Activated CD8-positive, alpha-beta T cell treated with anti-CD3 and anti-CD28 coated beads, Interleukin-2, amount 10 ng/mL, durations not matched to agents 7 days and 5 days (primary cell): ENCODE results near the gene QRFP. TPM values are rescaled to one million over a fixed set of nuclear protein-coding genes. Genes with fewer than 3 reads are reported as not detected.

Experiments used
- ATAC-seq: fragments of 150-1000 bp; cut with Tn5 transposase; one replicate; pipeline ENCODE4 v1.10.0; 2021; ENCODE audit warnings: moderate library complexity
- CTCF ChIA-PET: fragments of 350-600 bp; sonication (Branson Sonifier 250); formaldehyde crosslinking; loops from one replicate; lab custom pipeline; 2021; ENCODE audit warnings: antibody characterized with exemption; lab: Charles Lee
- POLR2A ChIA-PET: fragments of 350-600 bp; sonication (Branson Sonifier 250); formaldehyde crosslinking; loops from one replicate; lab custom pipeline; 2021; ENCODE audit warnings: antibody characterized with exemption; lab: Charles Lee
- DNase-seq: peaks from one replicate; pipeline ENCODE4 v3.0.0-alpha.2; 2020
- H3K27ac Mint-ChIP-seq: one replicate; pipeline ENCODE4 v1.8.0; 2021; ENCODE audit warnings: mild to moderate bottlenecking, mixed read lengths
- H3K27me3 Mint-ChIP-seq: one replicate; pipeline ENCODE4 v1.8.0; 2021; ENCODE audit warnings: low read depth, mixed read lengths
- H3K36me3 Mint-ChIP-seq: one replicate; pipeline ENCODE4 v1.8.0; 2021; ENCODE audit warnings: low read depth, mixed read lengths
- H3K4me1 Mint-ChIP-seq: one replicate; pipeline ENCODE4 v1.8.0; 2021; ENCODE audit warnings: low read depth, mixed read lengths
- H3K4me3 Mint-ChIP-seq: one replicate; pipeline ENCODE4 v1.8.0; 2021; ENCODE audit warnings: mild to moderate bottlenecking, mixed read lengths
- H3K9me3 Mint-ChIP-seq: one replicate; pipeline ENCODE4 v1.8.0; 2022; ENCODE audit warnings: mixed read lengths; ENCODE audit not compliant: insufficient read depth
- total RNA-seq, 2 experiments: library from RNA; stranded (reverse); gene quantifications; one replicate each; pipeline ENCODE4 v1.2.3, GENCODE V29; 2021

The QRFP gene
- total RNA-seq, 2 experiments from 2014 or later, result not detected

- Mint-ChIP-seq H3K27me3 (peaks cover 2% of the 10 kb centered on the region), H3K27ac (no peak overlapping the region), H3K4me3 (no peak overlapping the region), H3K36me3 (no peaks in the 10 kb centered on the region), H3K4me1 (no peaks in the 10 kb centered on the region), H3K9me3 (no peaks in the 10 kb centered on the region)
- DNase-seq (no peak), ATAC-seq (no peak)
- ChIA-PET CTCF (no interaction called here), POLR2A (no interaction called here)
Measured at GRCh38 chr9:130904070-130905044, 7.7 kb upstream of the QRFP start.

GRCh38 chr9:130903194-130904069 is 6.8 kb upstream of the QRFP start:
- H3K27ac Mint-ChIP-seq, result no peak overlapping the region
- ATAC-seq, result no peak
- peaks cover 2% of the 10 kb centered on the region for H3K27me3 Mint-ChIP-seq
- H3K4me3 Mint-ChIP-seq, result no peak overlapping the region
- H3K4me1 Mint-ChIP-seq, result no peaks in the 10 kb centered on the region
- no peak for DNase-seq
- H3K36me3 Mint-ChIP-seq, result no peaks in the 10 kb centered on the region
- H3K9me3 Mint-ChIP-seq, result no peaks in the 10 kb centered on the region
- ChIA-PET CTCF (no interaction called here), POLR2A (no interaction called here)

- DNase-seq, result no peak
- ChIA-PET POLR2A (no interaction called here), CTCF (no interaction called here)
- no peak for ATAC-seq
- H3K27ac Mint-ChIP-seq, result no peak overlapping the region
- no peaks in the 10 kb centered on the region for H3K9me3 Mint-ChIP-seq
- H3K4me3 Mint-ChIP-seq, result no peak overlapping the region
- no peaks in the 10 kb centered on the region for H3K4me1 Mint-ChIP-seq
- H3K27me3 Mint-ChIP-seq, result peaks cover 2% of the 10 kb centered on the region
- H3K36me3 Mint-ChIP-seq, result no peaks in the 10 kb centered on the region
Measured at GRCh38 chr9:130902204-130903185, 5.9 kb upstream of the QRFP start.

GRCh38 chr9:130901498-130902203 is 5.0 kb upstream of the QRFP start:
- peaks cover 2% of the 10 kb centered on the region for H3K27me3 Mint-ChIP-seq
- no peak for ATAC-seq
- H3K4me3 Mint-ChIP-seq, result no peak overlapping the region
- H3K4me1 Mint-ChIP-seq, result no peaks in the 10 kb centered on the region
- H3K36me3 Mint-ChIP-seq, result no peaks in the 10 kb centered on the region
- no peak for DNase-seq
- POLR2A ChIA-PET, result no interaction called here
- no peak overlapping the region for H3K27ac Mint-ChIP-seq
- CTCF ChIA-PET, result no interaction called here
- H3K9me3 Mint-ChIP-seq, result no peaks in the 10 kb centered on the region

GRCh38 chr9:130900701-130901497 is 4.3 kb upstream of the QRFP start:
- ATAC-seq, result no peak
- Mint-ChIP-seq H3K27me3 (peaks cover 2% of the 10 kb centered on the region), H3K4me1 (no peaks in the 10 kb centered on the region), H3K4me3 (no peak overlapping the region), H3K36me3 (no peaks in the 10 kb centered on the region), H3K9me3 (no peaks in the 10 kb centered on the region), H3K27ac (no peak overlapping the region)
- ChIA-PET CTCF (no interaction called here), POLR2A (no interaction called here)
- no peak for DNase-seq

GRCh38 chr9:130899051-130899748 is 2.6 kb upstream of the QRFP start:
- POLR2A ChIA-PET, result no interaction called here
- ATAC-seq, result no peak
- Mint-ChIP-seq H3K4me3 (no peak overlapping the region), H3K4me1 (no peaks in the 10 kb centered on the region), H3K27me3 (peaks cover 2% of the 10 kb centered on the region), H3K36me3 (no peaks in the 10 kb centered on the region), H3K9me3 (no peaks in the 10 kb centered on the region), H3K27ac (no peak overlapping the region)
- CTCF ChIA-PET, result no interaction called here
- DNase-seq, result no peak

- H3K9me3 Mint-ChIP-seq, result no peaks in the 10 kb centered on the region
- H3K27me3 Mint-ChIP-seq, result peaks cover 2% of the 10 kb centered on the region
- no peaks in the 10 kb centered on the region for H3K36me3 Mint-ChIP-seq
- no peak for DNase-seq
- POLR2A ChIA-PET, result no interaction called here
- H3K4me3 Mint-ChIP-seq, result no peak overlapping the region
- H3K27ac Mint-ChIP-seq, result no peak overlapping the region
- H3K4me1 Mint-ChIP-seq, result no peaks in the 10 kb centered on the region
- ATAC-seq, result no peak
- CTCF ChIA-PET, result no interaction called here
Measured at GRCh38 chr9:130898552-130898852, 1.9 kb upstream of the QRFP start.

- Mint-ChIP-seq H3K9me3 (no peaks in the 10 kb centered on the region), H3K4me3 (no peak overlapping the region), H3K4me1 (no peaks in the 10 kb centered on the region), H3K27ac (no peak overlapping the region), H3K27me3 (peaks cover 2% of the 10 kb centered on the region), H3K36me3 (no peaks in the 10 kb centered on the region)
- no peak for DNase-seq
- ATAC-seq, result no peak
- POLR2A ChIA-PET, result no interaction called here
- CTCF ChIA-PET, result no interaction called here
Measured at GRCh38 chr9:130897848-130898551, 1.4 kb upstream of the QRFP start.

- Mint-ChIP-seq H3K27me3 (peaks cover 2% of the 10 kb centered on the region), H3K4me1 (no peaks in the 10 kb centered on the region), H3K27ac (no peak overlapping the region), H3K4me3 (no peak overlapping the region), H3K36me3 (no peaks in the 10 kb centered on the region), H3K9me3 (no peaks in the 10 kb centered on the region)
- ATAC-seq, result no peak
- ChIA-PET CTCF (no interaction called here), POLR2A (no interaction called here)
- DNase-seq, result no peak
Measured at GRCh38 chr9:130897105-130897751, 616 bp upstream of the QRFP start.
